Measurements from ENCODE around the gene KLHL26.
"Not testable (repeated sequence)": the region's sequence is repeated elsewhere in the genome, so short reads cannot be mapped to it uniquely, and the experiment has no call there.

Gene KLHL26, protein sequence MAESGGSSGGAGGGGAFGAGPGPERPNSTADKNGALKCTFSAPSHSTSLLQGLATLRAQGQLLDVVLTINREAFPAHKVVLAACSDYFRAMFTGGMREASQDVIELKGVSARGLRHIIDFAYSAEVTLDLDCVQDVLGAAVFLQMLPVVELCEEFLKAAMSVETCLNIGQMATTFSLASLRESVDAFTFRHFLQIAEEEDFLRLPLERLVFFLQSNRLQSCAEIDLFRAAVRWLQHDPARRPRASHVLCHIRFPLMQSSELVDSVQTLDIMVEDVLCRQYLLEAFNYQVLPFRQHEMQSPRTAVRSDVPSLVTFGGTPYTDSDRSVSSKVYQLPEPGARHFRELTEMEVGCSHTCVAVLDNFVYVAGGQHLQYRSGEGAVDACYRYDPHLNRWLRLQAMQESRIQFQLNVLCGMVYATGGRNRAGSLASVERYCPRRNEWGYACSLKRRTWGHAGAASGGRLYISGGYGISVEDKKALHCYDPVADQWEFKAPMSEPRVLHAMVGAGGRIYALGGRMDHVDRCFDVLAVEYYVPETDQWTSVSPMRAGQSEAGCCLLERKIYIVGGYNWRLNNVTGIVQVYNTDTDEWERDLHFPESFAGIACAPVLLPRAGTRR

DNA sequence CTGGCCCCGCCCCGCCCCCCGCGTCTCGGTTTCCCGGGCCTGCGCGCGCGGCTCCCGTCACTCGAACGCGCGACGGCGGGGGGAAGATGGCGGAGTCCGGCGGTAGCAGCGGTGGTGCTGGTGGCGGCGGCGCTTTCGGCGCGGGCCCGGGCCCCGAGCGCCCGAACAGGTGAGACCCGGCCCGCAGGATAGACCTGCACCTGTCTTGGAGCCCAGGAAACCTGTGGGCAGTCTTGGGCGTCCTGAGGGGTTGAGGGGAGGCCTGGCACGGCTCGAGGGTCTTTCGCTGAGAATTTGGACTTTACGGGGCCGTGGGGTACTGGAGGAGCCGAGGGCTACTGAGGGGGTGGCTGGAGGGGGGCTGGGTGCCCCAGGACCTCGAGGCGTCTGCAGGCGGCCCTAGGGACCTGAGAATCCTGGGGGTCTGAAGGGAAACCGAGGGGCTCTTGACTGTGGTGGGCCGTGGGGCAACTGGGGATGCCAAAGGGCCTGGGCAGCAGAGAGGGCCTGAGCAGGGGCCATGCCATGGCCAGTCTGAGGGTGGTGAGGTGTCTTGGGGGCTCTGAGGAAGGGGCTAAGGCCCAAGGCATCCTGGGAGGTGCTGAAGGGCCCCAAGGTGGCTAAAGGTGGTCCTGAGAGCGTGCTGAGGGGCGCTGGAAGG is at the start of gene KLHL26:
TSS of gene KLHL26 (plus strand) at position 60 of the 661 bp plus-strand sequence. CDS start at position 87, 27 bp downstream.
- DNase-seq: no peak

DNA sequence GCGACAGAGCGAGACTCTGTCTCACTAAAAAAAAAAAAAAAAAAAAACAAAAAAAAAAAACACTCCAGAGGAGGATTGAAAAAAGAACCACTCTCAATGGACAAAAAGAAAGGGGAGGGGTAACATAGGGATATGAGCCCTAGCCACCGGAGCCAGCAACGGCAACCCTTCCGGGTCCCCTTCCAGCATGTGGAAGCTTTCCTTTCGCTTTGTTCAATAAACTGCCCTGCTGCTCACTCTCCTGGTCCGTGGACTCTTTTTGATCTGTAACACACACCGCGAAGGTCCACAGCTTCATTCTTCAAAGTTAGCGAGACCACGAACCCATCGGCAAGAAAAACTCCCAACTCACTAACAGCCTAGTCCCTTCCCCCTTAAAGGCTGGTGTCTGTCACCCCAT is 49.3 kb upstream of the KLHL26 start:
- DNase-seq: no peak

GRCh38 chr19:18587962-18588610 is 48.7 kb upstream of the KLHL26 start:
- no peak for DNase-seq

- DNase-seq: peak; percentile 93
Measured at GRCh38 chr19:18588611-18589379, 48.0 kb upstream of the KLHL26 start, which contains the start of gene REX1BD. Gene REX1BD, plus strand, starts transcription at chr19:18588798. Its CDS starts 4 bp downstream, at chr19:18588802.

GRCh38 chr19:18589380-18590272 is 47.2 kb upstream of the KLHL26 start:
- peak; percentile 75 for DNase-seq

DNA sequence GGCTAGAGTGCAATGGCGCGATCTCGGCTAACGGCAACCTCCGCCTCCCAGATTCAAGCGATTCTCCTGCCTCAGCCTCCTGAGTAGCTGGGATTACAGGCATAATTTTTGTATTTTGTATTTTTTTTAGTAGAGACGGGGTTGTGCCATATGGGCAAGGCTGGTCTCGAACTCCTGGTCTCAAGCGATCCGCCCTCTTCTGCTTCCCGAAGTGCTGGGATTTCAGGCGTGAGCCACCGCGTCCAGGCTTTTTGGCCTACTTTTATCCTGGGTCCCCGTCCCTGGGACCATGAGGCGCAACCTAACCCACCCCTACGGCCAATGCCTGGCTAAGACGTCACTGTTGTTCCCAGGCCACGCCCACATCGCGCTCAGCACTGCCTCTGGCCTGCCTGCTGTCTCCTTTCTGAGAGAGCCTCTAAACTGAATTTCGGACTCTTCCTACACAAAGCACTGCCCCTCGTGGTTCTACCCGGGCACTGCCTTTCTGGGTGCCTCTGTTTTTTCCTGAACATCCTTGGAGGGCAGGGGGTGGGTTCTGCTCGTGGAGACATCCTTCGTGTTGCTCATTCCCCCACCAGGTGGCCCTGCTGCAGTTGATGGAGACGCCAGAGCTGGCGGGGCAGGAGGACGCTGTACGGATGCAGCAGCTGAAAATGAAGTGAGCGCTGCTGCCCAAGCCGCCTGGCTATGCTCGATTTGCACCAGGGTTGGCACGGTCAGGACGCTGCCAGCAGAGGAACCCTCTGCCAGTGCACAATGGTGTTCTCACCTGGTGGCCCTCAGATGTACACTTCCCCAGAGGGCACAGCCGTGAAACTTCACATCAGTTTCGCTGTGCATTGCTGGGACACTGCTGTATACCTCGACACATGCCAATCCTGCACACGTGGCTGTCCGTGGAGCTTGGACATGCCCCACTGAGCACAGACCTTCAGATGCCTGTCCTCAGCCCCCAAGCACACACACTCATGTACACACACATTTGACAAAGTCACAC is 46.3 kb upstream of the KLHL26 start:
- peak; percentile 50 for DNase-seq

DNA sequence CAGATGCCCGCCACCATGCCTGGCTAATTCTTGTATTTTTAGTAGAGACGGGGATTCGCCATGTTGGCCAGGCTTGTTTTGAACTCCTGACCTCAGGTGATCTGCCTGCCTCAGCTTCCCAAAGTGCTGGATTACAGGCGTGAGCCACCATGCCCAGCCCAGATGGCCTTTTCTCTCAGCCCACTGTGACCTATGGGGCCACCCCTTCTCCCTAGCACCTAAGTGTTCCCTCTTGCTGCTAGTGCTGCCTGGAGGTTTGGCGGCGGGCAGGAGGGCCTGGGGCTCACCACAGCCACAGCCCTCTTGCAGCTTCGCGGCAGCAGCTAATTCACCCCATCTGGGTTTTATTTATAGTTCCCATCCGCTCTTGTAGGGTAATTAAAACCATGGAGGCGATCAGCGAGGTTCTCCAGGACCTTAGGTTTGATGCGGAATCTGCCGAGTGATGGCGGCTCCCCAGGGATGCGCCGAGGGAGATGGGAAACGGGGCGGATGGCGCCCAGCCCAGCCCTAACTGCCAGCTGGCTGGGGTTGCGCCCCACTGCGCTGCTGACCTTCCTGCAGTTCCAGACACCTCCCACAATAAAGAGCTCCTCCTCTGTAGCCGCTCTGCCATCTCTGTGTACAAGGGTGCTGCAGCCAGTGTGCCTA is 45.0 kb upstream of the KLHL26 start:
- DNase-seq: no peak

DNA sequence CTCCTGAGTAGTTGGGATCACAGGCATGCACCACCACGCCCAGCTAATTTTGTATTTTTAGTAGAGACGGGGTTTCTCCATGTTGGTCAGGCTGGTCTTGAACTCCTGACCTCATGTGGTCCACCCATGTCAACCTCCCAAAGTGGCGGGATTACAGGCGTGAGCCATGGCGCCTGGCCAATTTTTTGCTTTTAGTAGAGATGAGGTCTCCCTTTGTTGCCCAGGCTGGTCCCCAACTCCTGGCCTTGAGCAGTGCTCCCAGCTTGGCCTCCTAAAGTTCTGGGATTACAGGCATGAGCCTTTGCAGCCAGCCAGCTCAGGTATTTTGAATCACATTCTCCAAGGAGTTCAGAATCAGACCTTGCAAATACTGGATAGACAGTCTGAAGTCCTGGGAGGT is 44.1 kb upstream of the KLHL26 start:
- not testable (repeated sequence) for DNase-seq

DNA sequence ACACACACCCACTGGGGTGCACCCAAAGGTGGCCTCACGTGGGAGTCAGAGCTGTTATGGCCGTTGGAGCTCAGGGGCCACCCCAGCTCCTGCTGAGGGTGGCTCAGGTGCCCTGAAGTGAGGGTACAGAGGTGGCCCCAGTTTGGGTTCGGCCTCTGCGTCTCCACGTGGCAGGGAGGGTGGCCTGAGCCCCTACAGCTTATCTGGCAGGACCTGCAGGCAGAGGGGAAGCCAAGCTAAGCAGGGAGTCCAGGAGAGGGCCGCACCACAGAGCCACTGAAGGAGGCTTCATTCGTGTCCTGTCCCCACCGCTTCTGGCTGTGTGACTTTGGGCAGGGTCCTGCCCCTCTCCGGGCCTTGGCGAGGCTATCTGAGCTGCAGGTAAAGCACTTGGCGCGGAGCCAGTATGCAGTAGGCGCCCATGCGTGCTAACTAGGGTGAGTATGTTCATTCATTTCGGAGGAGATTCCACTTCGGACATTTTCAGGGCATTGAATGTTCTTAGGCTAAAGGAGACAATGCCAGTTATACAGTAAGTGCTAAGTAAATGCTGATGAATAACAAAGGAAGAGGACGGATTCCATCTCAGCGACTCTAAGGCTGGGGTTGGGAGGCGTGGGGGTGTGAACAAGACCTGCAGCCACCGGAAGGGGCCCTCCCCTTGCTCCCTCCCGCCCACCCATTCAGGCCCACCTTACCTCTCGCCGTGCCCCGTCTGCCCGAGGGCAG is 43.3 kb upstream of the KLHL26 start:
- no peak for DNase-seq

- peak; percentile 79 for DNase-seq
Measured at GRCh38 chr19:18594096-18594823, 42.6 kb upstream of the KLHL26 start.

DNA sequence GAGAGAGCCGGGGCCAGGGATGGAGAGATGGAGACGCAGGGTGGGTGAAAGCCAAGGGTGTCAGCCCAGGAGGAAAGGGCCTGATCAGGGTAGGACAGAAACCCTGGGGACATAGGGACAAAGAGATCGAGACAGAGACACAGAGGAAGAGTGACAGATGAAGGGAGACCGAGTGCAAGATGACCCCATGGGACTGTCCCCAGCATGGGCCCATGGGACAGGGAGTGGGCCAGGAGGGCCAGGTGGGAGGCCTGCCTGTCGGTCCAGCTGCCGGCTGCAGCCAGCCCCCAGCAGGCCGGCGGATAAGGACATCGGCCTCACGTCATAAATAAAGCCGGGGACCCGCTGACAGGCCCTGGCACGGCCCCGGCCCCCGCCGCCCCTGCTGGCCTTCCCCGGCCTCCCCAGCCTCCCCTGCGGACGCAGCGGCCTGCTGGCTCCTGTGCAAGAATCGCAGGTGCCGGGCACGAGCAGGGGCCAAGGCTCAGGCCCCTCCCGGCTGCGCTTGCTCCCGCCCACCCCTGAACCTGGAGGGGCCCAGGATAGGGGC is 41.9 kb upstream of the KLHL26 start:
- no peak for DNase-seq

DNA sequence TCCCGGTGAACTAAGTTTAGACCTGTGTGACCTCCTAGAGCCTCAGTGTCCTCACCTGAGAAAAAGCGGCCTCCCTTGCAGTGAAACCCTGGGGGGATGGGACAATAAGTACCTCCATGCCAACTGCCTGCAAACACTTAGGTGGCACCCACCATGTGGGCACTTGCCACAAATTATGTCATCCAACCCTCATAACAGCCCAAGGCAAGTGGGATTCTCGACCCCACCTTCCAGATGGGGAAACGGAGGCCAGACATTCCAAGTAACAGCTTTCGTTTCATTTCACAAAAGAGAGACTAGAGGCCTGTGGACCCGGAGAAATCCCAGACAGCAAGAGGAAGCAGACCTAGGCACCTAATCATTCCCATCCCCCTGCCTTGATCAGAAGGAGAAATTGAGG is 41.4 kb upstream of the KLHL26 start:
- no peak for DNase-seq

GRCh38 chr19:18596752-18597157 is 40.1 kb upstream of the KLHL26 start:
- no peak for DNase-seq

DNA sequence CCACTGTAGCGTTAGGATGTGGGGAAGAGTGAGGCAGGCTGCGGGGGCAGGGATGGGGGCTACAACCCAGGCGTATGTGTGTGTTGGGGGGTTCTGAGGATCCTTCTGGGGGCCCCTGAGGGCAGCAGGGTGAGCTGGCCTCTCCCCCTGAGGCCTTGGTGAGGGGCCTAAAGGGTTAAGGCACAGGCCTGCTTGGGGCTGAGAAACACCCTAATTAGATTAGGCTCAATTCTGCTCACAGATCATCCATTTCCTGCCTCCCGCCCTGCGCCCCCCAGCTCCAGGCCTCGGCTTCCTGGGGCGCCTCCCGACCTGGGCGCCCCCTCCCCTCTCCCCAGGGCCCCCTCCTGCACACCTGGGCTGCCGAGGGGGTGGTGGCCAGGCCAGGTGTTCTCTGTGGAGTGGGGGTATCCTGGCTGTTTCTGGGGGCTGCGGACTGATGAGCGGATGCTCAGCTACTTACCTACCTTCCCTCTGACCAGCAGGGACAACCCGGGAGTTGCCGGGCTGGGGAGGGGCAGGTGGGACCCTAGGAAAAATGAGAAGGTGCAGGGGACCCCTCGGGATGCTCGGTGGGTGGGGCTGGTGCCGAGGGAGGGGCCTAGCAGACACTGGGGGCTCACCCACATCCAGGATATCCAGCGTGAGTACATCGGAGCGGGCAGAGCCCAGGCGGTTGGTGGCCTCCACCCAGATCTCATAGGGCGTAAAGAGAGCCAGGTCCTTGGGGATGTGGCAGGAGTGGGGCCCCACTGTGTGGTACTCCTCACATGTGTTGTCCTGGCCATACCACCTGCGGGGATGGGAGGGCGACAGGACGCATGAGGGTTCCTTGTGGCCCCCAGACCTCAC is 38.8 kb upstream of the KLHL26 start:
- DNase-seq: no peak

DNA sequence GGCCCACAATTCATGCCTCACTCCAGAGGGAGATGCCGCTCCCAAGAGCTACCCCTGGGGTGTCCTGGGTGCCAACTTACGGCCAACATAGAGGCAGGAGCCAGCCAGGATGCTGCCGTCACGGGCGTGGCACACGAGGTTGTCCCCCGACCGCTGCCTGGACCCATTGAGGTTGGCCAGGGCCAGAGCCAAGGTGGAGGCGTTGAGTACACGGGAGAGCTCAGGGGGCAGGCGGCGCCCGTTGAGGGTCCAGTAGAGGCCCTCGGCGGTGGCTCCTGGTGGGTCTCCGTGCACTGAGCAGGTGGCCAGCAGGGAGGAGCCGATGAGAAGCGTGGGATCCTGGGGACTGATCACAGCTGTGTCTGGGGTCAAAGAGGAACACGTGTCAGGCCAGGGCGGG is 37.3 kb upstream of the KLHL26 start:
- no peak for DNase-seq

- DNase-seq: not testable (repeated sequence)
Measured at GRCh38 chr19:18600692-18601397, 36.0 kb upstream of the KLHL26 start.
